T-helper 2 cell treated with Interferon-gamma antibody and Interleukin-4, amounts not matched to agents 5 μg/mL and 100 μg/mL, for 36 hours (primary cell): ENCODE measurements around the gene EIF3A.

Experiments used
- DNase-seq: peaks from one replicate; pipeline ENCODE4 v3.0.0; 2021; ENCODE audit warnings: low spot score
- H3K27ac Mint-ChIP-seq: one replicate; pipeline ENCODE4 v1.8.0; 2021; ENCODE audit warnings: mild to moderate bottlenecking, mixed read lengths
- H3K27me3 Mint-ChIP-seq: one replicate; pipeline ENCODE4 v1.8.0; 2021; ENCODE audit warnings: low read depth, mixed read lengths
- H3K36me3 Mint-ChIP-seq: one replicate; pipeline ENCODE4 v1.8.0; 2021; ENCODE audit warnings: low read depth, mixed read lengths
- H3K4me1 Mint-ChIP-seq: one replicate; pipeline ENCODE4 v1.8.0; 2021; ENCODE audit warnings: low read depth, mixed read lengths
- H3K4me3 Mint-ChIP-seq: one replicate; pipeline ENCODE4 v1.8.0; 2022; ENCODE audit warnings: mild to moderate bottlenecking, moderate library complexity, mixed read lengths
- H3K9me3 Mint-ChIP-seq: one replicate; pipeline ENCODE4 v1.8.0; 2021; ENCODE audit warnings: mixed read lengths

EIF3A gene

GRCh38 chr10:119025776-119026175 lies 54.8 kb downstream of the EIF3A start:
- Mint-ChIP-seq H3K4me3 (no peak overlapping the region), H3K4me1 (peaks cover 5% of the 10 kb centered on the region), H3K9me3 (no peaks in the 10 kb centered on the region), H3K27ac (no peak overlapping the region), H3K36me3 (no peaks in the 10 kb centered on the region), H3K27me3 (peaks cover 11% of the 10 kb centered on the region)
- DNase-seq = no peak

DNA sequence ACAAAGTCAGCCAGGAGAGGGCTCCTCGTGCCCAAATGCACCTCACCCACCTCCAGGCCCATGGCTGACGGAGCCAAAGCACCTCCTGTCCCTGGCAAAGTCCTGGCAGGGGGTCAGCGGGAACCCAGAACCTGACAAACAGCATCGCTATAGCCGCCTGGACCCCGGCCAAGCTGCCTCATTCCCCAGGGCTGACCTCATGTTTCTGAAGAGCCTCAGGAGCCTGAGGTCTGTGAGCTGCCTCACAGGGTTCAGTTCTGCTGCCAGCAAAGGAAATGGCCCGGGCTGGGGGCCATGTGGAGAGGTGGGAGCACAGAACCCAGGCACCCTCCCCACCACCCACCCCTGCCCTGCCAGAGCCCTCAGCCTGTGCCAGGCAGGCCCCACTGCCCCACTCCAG lies 55.3 kb downstream of the EIF3A start:
- H3K9me3 Mint-ChIP-seq = no peaks in the 10 kb centered on the region
- DNase-seq = no peak
- no peak overlapping the region for H3K27ac Mint-ChIP-seq

GRCh38 chr10:119024882-119025281 lies 55.7 kb downstream of the EIF3A start:
- Mint-ChIP-seq H3K27ac (no peak overlapping the region), H3K36me3 (no peaks in the 10 kb centered on the region), H3K27me3 (peaks cover 11% of the 10 kb centered on the region), H3K4me3 (no peak overlapping the region), H3K9me3 (no peaks in the 10 kb centered on the region), H3K4me1 (peaks cover 3% of the 10 kb centered on the region)
- no peak for DNase-seq

More for the DNA sequence above, 55.3 kb downstream of the EIF3A start:
- H3K36me3 Mint-ChIP-seq = no peaks in the 10 kb centered on the region
- H3K27me3 Mint-ChIP-seq = peaks cover 11% of the 10 kb centered on the region
- H3K4me3 Mint-ChIP-seq = no peak overlapping the region
- H3K4me1 Mint-ChIP-seq = peaks cover 3% of the 10 kb centered on the region

DNA sequence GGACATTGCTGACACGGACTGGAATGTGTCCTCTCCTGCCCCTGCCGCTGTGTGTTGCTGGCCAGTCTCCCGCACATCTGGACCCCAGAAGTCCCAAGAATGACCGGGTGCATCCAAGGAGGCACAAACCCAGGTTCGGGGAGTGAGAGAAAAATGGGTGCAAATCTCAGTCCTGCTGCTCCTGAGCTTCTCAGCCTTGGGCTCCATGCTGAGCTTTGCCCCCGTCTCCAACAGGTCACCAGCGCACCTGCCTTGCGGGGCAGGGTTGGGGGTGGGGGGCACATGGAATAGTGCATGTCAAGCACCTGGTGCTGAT lies 57.1 kb downstream of the EIF3A start:
- H3K27me3 Mint-ChIP-seq = peaks cover 13% of the 10 kb centered on the region

DNA sequence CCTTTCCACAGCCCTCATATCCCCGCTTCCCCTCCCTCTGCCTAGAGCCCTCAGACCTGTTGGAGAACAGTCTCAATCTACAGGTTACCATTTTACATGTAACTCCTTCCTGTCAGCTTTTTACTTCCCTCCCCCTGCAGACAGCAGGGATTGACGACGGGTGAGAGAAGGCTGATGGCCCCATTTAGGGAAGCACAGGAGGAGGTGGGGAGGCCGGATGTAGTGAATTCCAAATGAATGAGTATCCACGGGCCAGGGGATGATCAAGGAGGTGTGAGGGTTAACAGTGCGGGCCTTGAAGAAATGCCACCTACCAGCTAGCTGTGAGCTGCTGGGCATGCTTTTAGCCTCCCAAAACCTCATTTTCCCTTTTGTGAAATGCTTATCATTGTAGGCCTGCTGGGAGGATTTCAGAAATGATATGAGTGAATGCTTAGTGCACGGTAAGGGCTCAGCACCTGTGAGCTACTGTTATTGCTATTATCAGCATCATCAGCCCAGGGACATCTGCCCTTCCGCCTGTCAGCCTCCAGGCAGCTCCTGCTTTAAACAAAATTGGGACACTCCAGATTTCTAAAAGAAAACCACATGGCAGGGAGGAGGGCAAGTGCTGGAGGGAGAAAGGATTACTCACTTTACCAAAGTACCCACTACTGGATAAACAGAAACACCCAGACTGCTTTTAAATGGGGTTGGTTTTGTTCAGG lies 57.6 kb downstream of the EIF3A start:
- H3K4me1 Mint-ChIP-seq = peaks cover under 1% of the 10 kb centered on the region
- no peak overlapping the region for H3K4me3 Mint-ChIP-seq
- no peak overlapping the region for H3K27ac Mint-ChIP-seq
- H3K9me3 Mint-ChIP-seq = no peaks in the 10 kb centered on the region
- DNase-seq = no peak
- H3K27me3 Mint-ChIP-seq = peaks cover 12% of the 10 kb centered on the region
- H3K36me3 Mint-ChIP-seq = no peaks in the 10 kb centered on the region

More for the DNA sequence above, 57.1 kb downstream of the EIF3A start:
- DNase-seq = no peak
- H3K4me1 Mint-ChIP-seq = peaks cover 2% of the 10 kb centered on the region
- H3K9me3 Mint-ChIP-seq = no peaks in the 10 kb centered on the region
- H3K27ac Mint-ChIP-seq = no peak overlapping the region
- no peaks in the 10 kb centered on the region for H3K36me3 Mint-ChIP-seq
- H3K4me3 Mint-ChIP-seq = no peak overlapping the region

DNA sequence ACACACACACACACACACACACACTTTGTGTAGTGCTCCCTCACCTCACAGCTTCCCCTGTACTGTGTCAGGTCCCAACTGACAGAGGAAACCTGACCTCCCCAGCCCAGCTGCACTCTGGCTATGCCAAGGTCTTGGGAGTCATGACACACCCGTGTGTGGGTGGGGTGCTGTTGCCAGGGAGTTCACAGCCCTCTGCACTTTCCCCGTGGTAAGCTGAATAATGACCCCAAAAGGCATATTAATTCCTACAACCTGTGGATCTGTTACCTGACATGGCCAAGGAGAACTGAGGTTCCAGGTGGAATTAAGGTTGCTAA lies 60.0 kb downstream of the EIF3A start:
- H3K9me3 Mint-ChIP-seq = no peaks in the 10 kb centered on the region
- no peak overlapping the region for H3K27ac Mint-ChIP-seq
- no peak for DNase-seq
- H3K27me3 Mint-ChIP-seq = peaks cover 13% of the 10 kb centered on the region
- H3K4me3 Mint-ChIP-seq = no peak overlapping the region
- no peaks in the 10 kb centered on the region for H3K4me1 Mint-ChIP-seq
- no peaks in the 10 kb centered on the region for H3K36me3 Mint-ChIP-seq

- Mint-ChIP-seq H3K4me1 (no peaks in the 10 kb centered on the region), H3K9me3 (no peaks in the 10 kb centered on the region), H3K36me3 (no peaks in the 10 kb centered on the region), H3K4me3 (no peak overlapping the region), H3K27me3 (peaks cover under 1% of the 10 kb centered on the region), H3K27ac (no peak overlapping the region)
- no peak for DNase-seq
Observed at GRCh38 chr10:119007211-119007574, 73.4 kb downstream of the EIF3A start.

DNA sequence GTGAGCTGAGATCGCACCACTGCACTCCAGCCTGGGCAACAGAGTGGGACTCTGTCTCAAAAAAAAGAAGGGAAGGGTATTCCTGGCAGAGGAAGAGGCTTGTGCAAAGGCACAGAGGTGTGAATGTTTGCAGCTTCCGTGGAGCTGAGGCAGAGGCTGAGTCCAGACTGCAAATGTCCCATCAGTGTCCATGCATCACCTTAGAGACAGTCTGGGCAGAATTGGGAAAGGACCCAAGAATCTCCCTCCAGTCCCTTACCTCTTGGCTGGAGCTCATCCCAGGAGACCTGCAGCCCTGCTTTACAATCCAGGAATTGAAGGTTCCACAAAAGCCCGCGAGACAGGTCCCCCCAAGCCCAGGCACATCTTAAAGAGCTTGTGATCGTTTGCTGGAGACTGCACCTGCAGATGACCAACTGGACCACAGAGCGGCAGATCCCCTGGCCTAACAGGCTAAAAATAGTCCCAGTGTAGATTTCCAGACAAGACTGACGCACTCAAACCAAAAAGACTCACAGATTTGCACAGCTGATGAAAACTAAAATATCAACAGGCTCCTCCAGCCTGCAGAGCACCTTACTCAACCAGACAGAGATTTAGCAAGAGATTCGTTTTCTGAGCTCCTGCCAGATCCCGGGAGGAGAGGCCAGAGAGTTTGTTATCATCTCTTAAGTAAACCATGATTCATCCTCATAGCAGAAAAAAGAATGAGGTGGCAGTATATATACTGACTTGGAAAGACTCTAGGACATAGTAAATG lies 74.0 kb downstream of the EIF3A start:
- Mint-ChIP-seq H3K4me3 (no peak overlapping the region), H3K27me3 (peaks cover 5% of the 10 kb centered on the region), H3K36me3 (no peaks in the 10 kb centered on the region), H3K27ac (no peak overlapping the region), H3K9me3 (no peaks in the 10 kb centered on the region), H3K4me1 (no peaks in the 10 kb centered on the region)
- DNase-seq = no peak

GRCh38 chr10:119005362-119006043 lies 75.1 kb downstream of the EIF3A start:
- H3K4me1 Mint-ChIP-seq = no peaks in the 10 kb centered on the region
- H3K4me3 Mint-ChIP-seq = no peak overlapping the region
- H3K27ac Mint-ChIP-seq = no peak overlapping the region
- H3K9me3 Mint-ChIP-seq = no peaks in the 10 kb centered on the region
- DNase-seq = no peak
- peaks cover 8% of the 10 kb centered on the region for H3K27me3 Mint-ChIP-seq
- no peaks in the 10 kb centered on the region for H3K36me3 Mint-ChIP-seq

DNA sequence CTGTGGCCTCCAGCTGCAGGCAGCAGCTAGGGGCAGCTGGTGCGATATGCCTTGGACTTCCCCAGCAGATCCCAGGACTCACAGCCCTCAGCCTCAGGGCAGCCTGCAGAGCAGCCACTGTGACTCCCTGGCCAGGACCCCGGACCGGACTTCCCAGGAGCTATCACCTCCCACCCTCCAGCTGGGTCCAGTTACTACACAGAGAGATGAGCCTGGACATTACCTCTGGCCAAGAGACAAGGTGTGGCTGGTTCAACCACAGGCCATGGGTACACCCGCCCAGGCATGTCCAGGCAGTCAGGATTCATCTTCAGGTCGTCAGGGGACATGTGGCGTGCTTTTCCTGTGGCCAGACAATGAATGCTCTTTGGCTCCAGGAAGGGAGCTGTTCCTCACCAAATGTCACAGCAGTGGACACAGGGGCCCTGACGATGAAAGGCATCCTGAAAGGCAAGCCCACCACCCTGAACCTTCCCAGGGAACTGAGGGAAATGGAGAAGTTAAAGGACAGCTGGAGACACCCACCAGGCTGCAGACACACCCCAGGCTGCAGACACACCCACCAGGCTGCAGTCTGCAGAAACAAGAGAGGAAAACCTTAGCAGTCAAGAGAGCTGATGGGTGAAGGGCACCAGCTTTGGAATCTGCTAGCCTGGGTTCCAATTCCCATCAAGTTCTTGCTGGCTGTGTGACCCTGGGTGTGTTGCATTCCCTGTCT lies 76.9 kb downstream of the EIF3A start:
- Mint-ChIP-seq H3K36me3 (no peaks in the 10 kb centered on the region), H3K27me3 (peaks cover 17% of the 10 kb centered on the region), H3K4me1 (no peaks in the 10 kb centered on the region), H3K27ac (no peak overlapping the region), H3K9me3 (no peaks in the 10 kb centered on the region), H3K4me3 (no peak overlapping the region)
- DNase-seq = no peak

DNA sequence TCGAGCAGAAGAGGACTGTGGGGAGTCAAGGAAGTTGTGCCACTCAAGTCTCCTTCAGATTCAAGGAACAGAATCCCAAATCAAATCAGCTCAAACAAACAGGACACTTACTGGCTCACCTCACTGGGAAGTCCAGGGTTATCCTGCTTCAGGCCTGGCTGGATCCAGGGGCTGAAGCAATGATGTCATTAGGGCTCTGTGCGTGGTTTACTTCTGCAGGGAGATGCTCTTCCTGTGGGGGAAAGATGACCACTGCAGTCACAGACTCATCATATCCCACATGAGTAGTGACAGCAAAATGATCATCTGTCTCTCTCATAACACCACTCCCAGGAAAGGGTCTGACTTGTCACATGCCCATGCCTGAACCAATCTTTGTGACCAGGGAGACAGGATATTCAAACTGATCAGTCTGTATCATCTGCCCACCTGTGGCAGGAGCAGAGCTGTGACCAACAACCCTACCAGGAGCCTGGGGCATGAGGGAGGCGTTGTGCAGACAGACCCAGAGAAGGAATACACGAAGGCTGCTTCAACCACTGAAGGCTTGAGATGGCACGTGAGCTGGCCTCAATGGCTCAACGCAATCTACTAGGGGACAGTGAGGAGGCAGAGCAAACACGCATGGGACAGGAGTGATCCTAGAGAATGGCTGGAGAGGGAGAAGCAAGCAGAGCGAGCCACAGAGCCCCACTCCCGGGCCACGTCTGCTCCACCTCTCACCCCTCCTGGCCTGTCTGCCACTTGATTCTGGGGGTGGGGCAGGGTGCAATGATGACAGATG lies 78.7 kb downstream of the EIF3A start:
- no peak for DNase-seq
- no peak overlapping the region for H3K4me3 Mint-ChIP-seq
- H3K4me1 Mint-ChIP-seq = no peaks in the 10 kb centered on the region
- no peaks in the 10 kb centered on the region for H3K36me3 Mint-ChIP-seq
- peaks cover 33% of the 10 kb centered on the region for H3K27me3 Mint-ChIP-seq
- peak overlapping the region; percentile 0 for H3K27ac Mint-ChIP-seq
- no peaks in the 10 kb centered on the region for H3K9me3 Mint-ChIP-seq

- peaks cover 51% of the 10 kb centered on the region for H3K27me3 Mint-ChIP-seq
- H3K4me3 Mint-ChIP-seq = no peak overlapping the region
- H3K4me1 Mint-ChIP-seq = no peaks in the 10 kb centered on the region
- H3K36me3 Mint-ChIP-seq = no peaks in the 10 kb centered on the region
- H3K27ac Mint-ChIP-seq = no peak overlapping the region
- DNase-seq = no peak
- H3K9me3 Mint-ChIP-seq = no peaks in the 10 kb centered on the region
Observed at GRCh38 chr10:118998183-118998582, 82.4 kb downstream of the EIF3A start.

DNA sequence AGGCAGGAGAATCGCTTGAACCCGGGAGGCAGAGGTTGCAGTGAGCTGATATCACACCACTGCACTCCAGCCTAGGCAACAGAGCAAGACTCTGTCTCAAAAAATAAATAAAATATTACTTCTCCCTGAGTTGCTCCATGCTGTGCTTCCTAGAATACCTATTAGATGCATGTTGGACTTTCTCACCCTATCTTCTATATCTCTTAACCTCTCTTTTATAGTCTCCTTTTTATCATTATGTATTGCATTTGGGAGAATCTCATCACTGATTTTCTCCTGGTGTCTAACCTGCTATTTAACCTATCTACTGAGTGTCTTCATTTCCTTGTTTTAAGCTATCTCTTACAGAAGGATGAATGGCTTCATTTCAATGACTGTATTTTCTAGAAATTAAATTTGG lies 83.2 kb downstream of the EIF3A start:
- Mint-ChIP-seq H3K27ac (no peak overlapping the region), H3K27me3 (peaks cover 56% of the 10 kb centered on the region), H3K4me3 (no peak overlapping the region), H3K36me3 (no peaks in the 10 kb centered on the region), H3K4me1 (no peaks in the 10 kb centered on the region), H3K9me3 (no peaks in the 10 kb centered on the region)
- no peak for DNase-seq
